Uterus (tissue), 2 donors: ENCODE results near the gene CIB4.

Experiments used
- CTCF ChIP-seq, 4 experiments: fragments of 200-600 bp in 2 of 4; fragments of 450-650 bp in 2 of 4; sonication (generic) in 2 of 4; IDR thresholded peaks; one replicate each; pipeline ENCODE4 v1.5.1; 2016 to 2019; ENCODE audit warnings: antibody characterized with exemption in 4 of 4, mild to moderate bottlenecking in 2 of 4, moderate library complexity in 1 of 4
- POLR2A ChIP-seq, 2 donors: fragments of 450-650 bp; IDR thresholded peaks; one replicate each; pipeline ENCODE4 v1.6.1; 2016; ENCODE audit warnings: antibody characterized with exemption in 2 of 2, mild to moderate bottlenecking in 1 of 2, moderate library complexity in 1 of 2

- TF ChIP-seq CTCF (IDR thresholded peaks at IDR 0.05) (no peak), POLR2A (IDR thresholded peaks at IDR 0.05) (no peak)
Observed at GRCh38 chr2:26561376-26561775, 79.8 kb downstream of the CIB4 start.
